GM19455 (cell line): Measurements from ENCODE around the gene MAN1B1.
A peak's percentile ranks its signal among the peaks of the same experiment; 100 is the strongest.

Experiments
- ATAC-seq: cut with Tn5 transposase; IDR thresholded peaks from one replicate; pipeline ENCODE4 v1.9.1; 2021; ENCODE audit not compliant: unreplicated experiment

The MAN1B1 gene

DNA sequence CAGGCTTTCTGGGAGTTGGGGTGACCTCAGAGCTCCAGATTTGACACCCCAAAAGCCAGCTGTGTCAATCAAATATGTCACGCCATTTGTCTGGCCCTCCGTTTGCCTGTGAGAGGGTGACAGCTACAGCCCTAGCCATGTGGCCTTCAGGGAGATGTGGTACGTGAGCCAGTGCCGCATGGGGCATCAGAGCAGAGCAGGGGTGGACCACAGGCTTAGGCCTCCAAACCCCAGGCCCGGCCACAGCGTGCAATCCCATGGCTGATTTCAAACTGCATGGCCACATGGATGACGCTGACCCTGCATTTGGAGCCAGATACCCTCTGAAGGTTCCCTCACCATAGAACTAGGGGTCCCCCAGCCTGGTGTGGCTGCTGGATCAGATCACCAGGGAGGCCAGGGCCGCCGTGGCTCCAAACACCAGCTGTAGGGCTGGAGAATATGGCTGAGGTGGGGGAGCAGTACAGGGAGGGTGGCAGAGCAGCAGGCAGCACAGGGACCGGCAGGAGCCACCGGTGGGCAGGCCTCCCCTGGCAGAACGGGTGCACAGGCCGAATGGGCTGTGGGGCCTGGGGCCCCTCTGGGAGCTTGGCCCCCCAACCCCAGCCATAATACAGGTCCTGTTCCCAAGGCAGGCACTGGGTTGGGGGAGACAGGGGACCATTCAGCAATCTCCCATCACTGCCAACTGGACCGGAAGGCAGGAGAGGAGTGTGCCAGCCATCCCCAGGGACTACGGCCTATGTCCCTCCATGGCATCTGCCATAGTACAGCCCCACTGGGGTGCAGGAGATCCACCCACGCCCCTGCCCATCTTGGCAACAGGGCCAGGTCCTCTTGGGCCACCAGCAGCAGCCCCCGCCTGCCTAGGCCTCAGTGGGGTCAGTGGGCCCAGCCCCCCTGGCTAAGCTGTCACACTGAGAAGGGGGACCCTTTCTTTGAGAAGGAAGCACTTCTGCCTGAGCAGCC, 18.0 kb upstream of the MAN1B1 start:
- ATAC-seq: no peak

DNA sequence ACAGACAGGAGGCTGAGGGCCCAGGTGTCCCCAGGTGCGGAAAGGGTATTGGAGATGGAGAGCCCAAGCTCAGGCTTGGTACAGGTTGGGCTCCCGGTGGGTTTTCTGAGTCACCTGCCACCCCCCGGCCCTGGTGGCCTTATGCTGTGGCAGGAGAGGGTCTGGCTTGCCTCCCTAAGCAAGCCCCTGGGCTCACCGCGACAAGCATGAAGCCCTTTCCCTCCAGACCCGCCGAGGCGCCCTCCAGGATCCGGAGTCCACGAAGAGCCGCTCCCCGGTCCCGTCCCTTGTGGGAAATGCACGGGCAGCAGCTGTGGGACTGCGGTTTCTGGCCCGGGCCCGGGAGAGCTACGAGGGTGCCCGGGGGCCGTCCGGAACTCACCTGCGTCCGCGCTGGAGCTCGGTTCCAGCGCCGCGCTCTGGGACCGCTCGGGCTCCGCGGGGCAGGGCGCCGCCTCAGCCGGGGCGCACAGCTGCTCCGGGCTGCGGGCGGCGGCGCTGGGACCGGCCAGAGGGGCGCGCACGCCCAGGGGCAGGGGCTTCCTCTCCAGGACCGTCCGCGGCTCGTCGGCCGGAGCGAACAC, 17.2 kb upstream of the MAN1B1 start:
- no peak for ATAC-seq

DNA sequence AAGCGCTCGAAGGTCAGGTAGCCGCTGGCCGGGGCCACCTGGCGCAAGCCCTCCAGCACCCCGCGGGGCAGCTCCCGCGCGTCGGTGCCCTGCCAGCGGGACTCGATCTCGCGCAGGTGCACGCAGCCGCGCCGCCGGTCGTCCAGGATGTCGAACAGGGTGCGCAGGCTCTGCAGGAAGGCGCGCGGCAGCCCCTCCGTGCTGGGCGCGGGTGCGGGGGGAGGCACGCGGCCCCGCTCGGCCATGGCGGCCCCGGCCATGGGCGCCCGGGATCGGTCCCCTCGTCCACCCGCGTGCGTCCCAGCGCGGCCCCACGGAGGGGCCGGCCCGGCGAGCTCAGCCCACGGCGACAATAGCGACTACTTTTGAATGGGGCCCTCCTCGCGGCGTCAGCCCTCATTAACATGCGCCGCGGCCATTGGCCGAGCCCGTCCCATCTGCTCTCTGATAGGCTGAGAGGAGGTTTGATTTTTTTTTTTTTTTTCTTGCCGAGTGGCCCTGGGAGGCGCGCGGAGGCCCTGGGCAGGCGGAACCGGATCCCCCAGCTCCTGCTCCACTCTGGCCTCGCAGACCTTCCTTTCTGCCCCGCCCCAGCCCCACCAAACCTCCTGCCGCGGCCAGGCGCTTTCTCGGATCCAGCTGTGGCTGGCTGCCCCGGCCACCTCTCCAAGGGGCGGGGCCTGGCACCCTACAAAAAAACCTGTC, 16.4 kb upstream of the MAN1B1 start, which contains the start of gene SAPCD2:
Gene SAPCD2 (minus strand): TSS at position 357 of the 705 bp plus-strand sequence. CDS start 97 bp downstream, at position 260.
- peak; percentile 66 for ATAC-seq

DNA sequence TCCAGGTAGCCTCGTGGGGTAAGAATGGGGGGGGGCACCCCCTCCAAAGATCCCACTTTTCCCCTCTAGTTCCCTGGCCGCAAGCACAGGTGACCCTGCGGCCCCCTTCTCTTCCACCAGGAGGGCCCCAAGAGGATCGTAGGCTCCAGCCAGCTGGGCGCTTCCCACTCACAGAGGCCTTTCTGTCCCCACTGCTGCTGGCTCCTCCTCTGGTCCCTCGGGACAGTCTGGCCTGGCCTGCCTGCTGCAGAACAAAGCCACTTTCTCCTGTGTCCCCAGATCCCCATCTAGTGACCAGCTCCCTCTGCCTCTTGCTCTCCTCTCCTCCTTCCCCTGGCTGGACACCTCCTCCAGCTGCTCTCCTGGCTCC, 15.9 kb upstream of the MAN1B1 start:
- ATAC-seq: no peak

DNA sequence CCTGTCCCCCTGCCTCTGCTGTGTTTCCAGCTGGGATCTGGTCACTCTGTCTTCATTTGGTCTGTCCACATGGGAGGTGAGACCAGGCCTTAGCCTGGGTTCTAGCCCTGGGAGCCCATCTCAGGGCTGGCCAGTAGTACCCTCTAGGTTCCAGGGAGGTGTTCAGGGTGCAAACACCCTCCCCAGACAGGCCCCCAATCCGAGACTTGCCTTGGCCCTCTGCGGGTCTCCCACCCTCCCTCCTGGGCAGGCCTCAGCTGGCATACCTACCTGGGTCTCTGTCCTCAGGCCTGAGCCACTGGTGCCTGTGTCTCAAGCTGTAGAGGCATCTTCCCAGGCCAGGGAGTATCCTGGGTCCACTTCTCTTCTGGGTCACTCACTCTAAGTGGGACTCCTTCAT, 15.5 kb upstream of the MAN1B1 start:
- no peak for ATAC-seq

DNA sequence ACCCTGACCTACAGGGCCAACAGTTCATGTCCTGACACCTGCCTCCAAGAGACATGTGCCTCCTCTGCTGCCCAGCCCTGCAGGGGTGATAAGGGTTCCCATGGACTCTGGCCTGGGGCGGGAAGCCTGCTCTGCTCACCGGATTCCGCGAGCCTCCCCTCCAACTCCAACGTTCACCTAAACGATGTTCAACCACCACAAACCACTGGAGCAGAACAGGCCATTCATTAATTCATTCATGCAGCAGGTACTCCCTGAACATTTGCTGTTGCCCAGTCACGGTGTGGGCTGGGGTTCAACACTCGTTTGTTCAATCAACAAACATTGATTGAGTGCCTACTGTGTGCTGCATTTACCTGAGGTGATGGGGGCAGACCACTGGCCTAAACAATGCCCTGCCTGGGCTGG, 12.8 kb upstream of the MAN1B1 start:
- ATAC-seq: no peak

DNA sequence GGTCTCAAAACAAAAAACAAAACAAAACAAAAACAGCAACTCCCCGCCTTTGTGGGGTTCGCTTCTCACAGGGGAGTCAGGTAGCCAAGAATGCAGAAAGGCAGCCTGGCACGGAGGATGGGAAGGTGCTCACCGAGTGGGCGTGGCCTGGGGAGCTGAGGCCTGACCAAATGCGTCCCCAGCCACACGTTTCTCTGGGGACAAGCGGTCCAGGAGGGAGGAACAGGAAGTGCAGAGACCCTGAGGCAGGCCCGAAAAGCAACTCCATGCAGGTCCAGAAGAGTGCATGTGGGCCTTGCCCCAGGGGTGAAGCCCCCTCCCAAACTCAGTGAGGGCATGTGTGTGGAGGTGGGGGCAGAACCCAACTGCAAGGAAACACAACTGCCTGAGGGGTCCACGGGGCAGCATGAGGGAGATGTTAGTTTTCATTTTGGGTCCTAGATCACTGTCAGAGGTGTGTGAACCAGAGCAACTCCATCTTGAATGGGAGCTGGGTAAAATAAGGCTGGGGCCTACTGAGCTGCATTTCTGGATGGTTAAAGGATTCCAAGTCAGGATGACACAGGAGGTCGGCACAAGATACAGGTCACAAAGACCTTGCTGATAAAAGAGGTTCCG, 12.0 kb upstream of the MAN1B1 start:
- no peak for ATAC-seq

DNA sequence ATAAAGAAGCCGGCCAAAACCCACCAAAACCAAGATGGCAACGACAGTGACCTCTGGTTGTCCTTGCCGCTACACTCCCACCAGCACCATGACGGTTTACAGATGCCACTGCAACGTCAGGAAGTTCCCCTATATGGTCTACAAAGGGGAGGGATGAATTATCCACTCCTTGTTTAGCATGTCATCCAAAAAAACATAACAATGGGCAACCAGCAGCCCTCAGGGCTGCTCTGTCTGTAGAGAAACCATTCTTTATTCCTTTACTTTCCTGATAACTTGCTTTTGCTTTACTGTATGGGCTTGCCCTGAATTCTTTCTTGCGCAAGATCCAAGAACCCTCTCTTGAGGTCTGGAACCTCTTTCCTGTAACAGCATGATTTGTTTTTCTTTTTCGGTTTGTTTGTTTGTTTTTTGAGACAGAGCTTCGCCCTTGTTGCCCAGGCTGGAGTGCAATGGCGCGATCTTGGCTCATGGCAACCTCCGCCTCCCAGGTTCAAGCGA, 11.5 kb upstream of the MAN1B1 start:
- ATAC-seq: no peak

DNA sequence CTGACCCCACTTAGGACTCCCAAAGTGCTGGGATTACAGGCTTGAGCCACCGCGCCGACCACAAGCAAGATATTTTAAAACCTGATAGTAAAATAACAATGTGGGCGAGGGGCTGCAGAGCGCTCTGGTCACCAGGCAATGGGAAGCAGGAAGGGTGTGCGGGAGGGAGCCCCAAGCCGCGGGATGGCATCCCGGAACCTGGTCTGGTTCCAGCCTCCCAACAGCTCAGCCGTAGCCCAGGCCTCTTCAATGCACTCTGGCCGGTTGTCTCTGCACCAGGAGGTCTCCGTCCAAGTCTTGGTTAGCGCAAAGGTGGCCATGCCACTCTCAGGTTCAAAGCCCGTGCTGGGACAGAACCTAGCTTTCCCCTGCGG, 10.2 kb upstream of the MAN1B1 start:
- ATAC-seq: no peak

DNA sequence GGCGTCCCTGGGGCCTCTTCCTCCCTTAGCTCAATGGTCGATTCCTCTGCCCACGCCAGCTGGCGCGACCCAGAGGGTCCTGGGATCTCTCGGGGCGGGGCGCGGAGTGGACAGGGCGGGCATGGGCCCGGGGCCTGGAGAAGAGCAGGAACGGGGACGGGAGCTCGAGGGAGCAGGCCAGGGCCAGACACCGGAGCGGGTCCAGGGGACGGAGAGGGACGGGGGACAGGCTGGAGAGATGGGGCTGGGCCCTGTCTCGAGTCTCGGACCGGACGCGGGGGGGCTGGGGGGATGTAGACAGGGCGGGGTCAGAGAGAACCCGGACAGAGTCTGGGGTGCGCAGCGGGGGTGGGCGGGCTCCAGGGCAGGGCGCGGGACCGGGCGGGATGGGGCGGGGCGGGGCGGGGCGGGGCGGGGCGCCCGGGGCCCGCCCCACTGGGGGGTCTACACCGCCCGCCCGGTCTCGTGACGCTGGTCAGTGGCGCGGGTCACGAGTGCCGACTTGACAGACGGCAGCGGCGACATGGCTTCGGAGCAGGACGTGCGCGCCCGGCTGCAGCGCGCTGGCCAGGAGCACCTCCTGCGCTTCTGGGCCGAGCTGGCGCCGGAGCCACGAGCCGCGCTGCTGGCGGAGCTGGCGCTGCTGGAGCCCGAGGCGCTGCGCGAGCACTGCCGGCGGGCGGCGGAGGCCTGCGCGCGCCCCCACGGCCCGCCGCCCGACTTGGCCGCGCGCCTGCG, 9.6 kb upstream of the MAN1B1 start, which contains the start of gene UAP1L1:
Gene UAP1L1 (plus strand): TSS at position 508 of the 738 bp plus-strand sequence. CDS start 16 bp downstream, at position 524.
- peak; percentile 48 for ATAC-seq

DNA sequence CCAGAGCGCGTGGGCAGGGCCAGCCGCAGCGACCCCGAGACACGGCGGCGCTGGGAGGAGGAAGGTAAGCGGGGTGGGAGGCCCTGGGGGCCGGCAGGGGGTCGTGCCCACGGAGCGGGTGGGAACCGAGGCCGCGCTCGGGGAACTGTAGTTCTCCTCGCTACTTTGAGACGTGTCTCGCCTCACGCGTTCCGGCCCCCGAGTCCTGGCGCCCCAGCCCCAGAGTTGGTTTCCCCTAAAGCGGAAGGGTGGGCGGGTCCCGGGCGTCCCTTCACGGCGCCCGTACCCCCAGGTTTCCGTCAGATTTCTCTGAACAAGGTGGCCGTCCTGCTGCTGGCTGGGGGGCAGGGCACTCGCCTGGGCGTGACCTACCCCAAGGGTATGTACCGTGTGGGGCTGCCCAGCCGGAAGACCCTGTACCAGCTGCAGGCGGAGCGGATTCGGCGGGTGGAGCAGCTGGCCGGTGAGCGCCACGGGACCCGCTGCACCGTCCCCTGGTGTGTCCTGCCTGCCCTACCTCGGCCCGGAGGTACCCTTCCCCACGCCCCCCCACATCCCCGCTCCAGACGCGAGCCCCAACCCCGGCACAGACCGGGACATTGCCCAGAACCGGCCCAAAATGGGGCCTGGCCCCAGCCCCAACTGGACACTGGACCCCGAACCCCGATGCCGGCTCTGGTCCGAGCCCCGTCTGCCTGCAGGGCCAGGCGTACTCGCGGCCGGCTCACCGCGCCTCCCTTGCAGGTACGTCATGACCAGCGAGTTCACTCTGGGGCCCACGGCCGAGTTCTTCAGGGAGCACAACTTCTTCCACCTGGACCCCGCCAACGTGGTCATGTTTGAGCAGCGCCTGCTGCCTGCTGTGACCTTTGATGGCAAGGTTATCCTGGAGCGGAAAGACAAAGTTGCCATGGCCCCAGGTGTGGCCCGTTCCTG, 8.8 kb upstream of the MAN1B1 start:
- peak; percentile 23 for ATAC-seq

DNA sequence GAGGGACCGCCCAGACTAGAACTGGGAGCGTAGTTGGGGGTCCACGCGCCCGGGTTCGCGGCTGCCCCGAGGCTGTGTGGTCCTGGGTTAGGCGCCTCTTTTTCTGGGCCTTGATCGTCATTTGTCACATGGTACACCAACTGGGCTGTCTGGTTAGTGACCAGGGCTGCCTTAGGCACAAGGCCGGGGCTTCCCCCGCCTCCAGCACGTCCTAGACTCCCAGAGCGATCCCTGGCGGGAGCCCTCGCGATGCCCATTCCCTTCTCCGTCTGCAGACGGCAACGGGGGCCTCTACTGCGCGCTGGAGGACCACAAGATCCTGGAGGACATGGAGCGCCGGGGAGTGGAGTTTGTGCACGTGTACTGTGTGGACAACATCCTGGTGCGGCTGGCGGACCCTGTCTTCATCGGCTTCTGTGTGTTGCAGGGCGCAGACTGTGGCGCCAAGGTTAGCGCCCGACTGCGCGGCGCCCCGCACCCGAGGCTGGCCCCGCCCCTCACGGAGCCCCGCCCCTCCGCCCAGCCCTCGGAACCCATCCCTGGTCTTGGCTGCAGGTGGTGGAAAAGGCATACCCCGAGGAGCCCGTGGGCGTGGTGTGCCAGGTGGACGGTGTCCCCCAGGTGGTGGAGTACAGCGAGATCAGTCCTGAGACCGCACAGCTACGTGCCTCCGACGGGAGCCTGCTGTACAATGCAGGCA, 7.9 kb upstream of the MAN1B1 start:
- ATAC-seq: no peak

DNA sequence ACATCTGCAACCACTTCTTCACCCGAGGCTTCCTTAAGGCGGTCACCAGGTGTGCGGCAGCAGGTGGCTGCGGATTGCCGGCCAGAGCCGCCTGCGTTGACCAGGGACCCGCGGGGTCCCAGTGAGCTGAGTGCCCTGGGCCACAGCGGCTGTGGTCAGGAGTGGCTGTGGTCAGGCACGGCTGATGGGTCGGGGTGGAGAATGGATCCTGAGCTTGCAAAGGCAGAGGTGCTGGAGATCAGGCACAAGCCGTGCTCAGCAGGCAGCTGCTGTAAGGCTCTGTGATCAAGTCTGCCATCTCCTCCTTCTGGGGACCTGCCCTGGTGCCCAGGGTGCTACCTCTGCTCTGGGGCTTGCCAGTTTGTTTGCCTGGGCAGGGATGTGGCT, 7.4 kb upstream of the MAN1B1 start:
- no peak for ATAC-seq

DNA sequence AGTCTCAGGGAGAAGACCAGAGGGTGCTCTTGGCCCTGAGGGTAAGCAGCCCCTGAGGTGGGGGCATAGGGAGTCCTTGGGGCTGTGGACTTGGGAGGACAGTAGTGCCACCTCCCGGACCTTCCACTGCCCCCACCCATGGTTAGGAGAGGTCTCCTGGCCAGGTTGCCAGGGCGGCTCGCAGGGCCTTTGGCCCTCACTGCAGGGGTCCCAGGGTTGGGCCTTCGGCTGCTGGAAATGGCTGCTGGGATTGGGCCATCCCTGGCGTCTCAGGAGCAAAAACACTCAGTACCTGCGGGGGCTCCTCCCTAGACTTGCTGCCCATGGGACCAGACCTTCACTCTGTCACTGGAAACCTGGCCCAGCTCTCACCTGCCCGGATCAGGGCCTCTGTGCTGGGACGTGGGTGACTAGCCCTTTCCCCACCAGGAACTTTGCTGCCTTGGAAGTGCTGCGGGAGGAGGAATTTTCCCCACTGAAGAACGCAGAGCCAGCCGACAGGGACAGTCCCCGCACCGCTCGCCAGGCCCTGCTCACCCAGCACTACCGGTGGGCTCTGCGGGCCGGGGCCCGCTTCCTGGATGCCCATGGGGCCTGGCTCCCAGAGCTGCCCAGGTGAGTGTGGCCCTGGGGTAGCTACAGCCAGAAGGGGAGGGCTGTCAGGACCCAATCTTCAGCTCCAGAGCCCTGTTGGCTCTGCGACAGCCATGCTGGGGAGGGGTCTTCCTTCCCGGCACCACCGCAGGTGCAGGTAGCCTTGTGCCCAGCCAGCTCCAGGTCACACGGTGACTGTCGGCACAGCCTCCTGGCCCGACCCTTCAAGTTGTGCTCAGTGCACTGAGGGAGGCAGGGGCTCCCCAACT, 6.3 kb upstream of the MAN1B1 start:
- no peak for ATAC-seq

DNA sequence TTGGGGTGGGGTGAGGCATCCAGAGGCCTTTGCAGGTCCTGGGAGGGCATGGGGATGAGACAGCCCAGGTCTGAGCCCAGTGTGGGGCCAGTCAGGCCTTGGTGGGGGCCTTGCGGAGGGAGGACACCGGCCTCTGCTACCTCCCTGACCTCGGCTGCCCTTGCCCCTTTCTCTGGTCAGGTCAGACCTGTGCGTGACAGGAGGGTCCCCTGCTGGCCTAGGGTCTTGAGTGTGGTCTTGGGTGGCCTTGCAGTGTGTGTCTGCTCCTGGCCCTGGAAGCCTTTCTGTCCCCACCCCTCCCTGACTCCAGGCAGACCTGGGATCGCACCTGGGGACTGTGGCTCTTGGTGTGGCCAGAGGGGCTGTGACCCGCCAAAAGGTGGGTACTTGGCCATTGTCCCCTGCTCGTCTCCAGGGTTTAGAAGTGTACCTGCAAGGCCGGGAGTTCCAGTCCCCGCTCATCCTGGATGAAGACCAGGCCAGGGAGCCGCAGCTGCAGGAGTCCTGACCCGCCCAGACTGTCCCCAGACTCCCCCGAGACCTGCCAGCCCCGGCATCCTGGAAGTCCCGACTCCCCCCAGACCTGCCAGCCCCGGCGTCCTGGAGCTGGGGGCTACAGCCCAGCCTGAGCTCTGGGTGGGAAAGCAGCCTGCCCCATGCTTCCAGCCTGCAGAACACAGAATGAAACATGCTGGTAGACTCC, 4.4 kb upstream of the MAN1B1 start:
- no peak for ATAC-seq

DNA sequence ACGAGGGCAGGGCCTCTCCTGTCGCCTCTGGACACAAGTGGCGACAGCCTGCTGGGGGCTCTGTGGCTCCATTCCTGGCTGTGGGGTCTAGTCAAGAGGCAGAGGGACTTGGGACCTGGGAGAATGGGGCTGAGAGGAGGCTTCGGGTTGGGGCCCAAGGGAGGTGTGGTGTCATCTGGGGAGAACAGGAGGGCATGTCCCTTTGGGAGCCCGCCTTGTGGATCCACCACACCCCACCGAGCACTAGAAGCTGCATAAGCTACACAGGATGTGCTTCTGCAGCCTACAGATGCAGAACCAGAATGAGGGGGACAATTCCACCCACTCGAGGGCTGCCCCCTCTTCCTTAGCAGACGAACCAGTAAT, 3.9 kb upstream of the MAN1B1 start:
- ATAC-seq: no peak

DNA sequence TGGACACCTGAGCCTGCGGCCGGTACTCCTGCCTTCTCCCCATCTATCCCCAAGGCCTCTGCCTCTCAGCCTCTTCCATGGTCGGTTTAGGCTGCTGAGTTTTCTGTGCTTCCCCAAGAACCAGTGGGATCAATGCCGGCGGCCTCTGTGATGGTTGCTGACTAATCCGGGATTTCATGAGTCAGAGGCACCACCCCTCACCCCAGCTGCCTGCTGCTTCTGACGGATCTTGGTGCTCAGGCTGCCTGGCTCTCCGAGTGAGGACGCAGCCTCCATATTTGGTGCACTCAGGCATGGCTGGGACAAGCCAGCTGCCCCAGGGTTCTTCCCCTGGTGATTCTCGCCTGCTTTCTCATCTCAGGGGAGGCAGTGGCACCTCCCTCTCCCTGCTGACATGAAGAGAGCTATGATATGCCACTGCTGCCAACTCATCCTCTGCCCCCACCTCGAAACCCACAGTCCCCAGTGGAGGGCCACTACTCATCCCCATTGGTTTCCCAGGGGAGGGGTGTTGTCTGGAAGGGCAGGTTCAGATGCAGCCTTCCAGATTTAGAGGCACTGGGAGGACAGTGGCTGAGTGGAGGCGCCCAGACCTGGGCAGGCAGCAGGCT, 3.3 kb upstream of the MAN1B1 start:
- ATAC-seq: no peak
